HG03108 (cell line): ENCODE results near the gene NT5C1A.

Experiments used
- ATAC-seq: cut with Tn5 transposase; IDR thresholded peaks from one replicate; pipeline ENCODE4 v1.9.1; 2021; ENCODE audit warnings: moderate library complexity; ENCODE audit not compliant: unreplicated experiment

NT5C1A gene

DNA sequence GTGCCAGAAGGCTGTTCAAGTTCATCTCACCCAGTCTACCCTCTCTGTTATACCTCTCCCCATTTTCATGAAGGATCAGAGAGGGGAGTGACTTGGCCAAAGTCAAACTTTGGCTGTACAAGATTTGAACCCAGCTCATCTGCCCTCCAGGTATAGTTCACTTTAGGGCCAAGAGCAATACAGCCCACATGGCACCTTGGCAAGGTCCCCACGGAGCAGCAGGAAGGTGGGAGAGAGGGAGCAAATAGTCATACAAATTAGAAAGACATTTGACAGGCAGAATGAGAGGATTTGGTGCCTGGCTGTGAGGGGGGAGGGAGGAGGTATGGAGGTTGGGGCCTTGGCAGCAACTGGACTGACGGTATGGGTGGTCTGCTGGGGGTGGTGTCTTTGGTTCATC, 18.3 kb upstream of the NT5C1A start:
- no peak for ATAC-seq

DNA sequence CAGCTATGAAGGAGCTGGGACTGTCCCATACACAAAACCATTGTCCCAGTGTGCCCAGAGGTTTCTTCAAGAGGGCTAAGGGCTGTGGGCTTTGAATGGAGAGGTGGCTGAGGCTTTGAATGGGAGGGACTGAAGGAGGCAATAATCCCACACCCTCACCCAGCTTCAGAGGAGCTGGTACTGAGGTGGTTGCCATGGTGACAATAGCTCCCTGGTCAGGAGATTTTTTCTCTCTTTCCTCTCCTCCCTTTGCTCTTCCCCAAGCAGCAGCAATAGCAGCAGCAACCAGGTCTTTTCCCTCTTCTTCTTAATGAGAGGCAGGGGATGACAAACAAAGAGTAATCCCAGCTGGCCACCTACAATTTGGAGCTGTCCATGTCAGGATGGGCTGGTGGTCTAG, 17.7 kb upstream of the NT5C1A start:
- ATAC-seq, result no peak

DNA sequence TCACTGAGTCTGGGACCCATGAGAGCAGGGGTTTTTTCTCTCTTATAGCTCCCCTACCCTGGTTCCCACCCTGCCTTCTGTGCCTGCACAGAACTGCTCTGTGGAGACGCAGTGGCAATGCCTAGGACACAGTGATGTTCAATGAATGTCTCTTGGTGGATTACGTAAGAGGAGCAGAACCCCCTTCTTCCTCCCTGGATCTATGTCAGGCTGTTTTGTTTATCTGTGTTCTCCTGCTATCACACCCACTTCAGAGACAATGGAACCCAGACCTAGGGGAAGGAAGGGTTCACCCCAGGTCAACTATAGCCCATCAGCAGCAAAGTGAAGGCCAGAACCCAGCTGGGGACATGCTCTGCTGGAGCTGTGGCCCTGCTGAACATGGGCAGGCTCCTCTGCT, 17.3 kb upstream of the NT5C1A start:
- ATAC-seq, result no peak

DNA sequence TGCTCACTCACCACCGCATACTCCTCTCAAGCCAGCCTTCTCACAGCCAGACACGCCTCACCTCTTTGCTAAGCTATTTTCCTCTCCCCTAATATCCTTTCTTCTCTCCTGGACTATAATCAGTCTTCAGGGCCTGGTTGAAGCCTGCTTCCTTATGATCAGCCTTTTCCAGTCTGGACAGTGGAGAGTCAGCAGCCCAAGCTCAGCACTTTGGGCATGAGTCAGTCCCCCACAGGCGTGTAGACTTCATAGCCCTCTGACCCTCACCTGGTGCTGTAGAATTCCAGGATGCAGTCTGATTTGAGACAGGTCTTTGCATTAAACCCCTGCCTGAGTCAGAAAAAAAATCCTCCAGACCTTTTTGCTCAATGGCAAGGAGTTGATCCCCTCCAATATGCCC, 16.8 kb upstream of the NT5C1A start:
- ATAC-seq, result no peak

DNA sequence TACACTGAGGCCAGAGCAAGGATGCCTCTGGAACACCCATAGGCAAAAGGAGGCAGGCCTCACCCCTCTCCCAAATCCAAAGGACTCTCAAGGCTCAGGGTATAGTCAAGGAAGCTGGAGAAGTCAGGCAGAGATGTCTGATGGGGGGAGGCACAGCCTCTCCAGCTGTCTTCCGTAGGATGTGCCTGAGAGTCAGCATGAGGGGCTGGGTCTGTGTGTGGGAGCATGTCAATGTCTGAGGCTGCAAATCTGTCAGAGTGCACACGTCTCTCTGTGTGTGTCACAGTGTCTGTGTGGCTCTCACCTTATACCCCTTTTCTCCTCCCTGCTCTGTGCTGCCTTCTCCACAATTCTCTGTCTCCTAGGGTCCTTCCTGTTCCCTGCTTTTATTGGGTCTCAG, 15.3 kb upstream of the NT5C1A start:
- ATAC-seq, result no peak

DNA sequence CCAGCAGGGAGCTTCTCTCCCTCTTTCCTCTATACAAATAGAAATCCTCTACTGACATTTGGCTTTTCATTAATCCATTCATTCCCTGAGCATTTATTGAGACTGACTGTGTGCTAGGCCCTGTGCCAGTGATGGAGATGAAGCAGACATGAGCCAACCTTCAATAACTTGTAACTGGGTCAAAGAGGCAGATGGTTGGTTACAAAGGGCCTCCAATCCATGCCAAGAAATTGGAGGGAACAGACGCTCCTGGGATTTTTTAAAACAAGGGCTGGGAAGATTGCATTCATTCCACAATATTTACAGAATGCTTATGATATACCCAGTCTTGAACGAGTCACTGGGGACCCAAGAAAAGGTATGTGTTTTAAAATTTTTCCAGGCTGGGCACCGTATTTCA, 13.2 kb upstream of the NT5C1A start:
- ATAC-seq, result no peak

DNA sequence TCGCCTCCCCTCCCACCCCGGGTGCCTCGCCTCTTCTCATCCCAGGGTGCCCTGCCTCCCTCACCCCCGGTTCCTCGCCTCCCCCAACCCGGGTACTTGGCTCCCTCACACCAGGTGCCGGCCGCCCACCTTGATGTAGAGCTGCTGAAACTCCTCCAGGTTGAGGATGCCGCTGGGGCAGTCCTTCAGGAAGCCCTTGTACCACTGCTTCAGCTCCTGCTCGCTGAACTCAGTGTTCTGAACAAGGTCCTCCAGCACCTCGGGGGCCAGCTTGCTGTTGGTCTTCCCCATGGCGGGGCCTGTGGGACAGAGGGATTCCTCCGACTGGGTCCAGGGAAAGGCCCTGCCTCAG, 12.4 kb upstream of the NT5C1A start:
- no peak for ATAC-seq

DNA sequence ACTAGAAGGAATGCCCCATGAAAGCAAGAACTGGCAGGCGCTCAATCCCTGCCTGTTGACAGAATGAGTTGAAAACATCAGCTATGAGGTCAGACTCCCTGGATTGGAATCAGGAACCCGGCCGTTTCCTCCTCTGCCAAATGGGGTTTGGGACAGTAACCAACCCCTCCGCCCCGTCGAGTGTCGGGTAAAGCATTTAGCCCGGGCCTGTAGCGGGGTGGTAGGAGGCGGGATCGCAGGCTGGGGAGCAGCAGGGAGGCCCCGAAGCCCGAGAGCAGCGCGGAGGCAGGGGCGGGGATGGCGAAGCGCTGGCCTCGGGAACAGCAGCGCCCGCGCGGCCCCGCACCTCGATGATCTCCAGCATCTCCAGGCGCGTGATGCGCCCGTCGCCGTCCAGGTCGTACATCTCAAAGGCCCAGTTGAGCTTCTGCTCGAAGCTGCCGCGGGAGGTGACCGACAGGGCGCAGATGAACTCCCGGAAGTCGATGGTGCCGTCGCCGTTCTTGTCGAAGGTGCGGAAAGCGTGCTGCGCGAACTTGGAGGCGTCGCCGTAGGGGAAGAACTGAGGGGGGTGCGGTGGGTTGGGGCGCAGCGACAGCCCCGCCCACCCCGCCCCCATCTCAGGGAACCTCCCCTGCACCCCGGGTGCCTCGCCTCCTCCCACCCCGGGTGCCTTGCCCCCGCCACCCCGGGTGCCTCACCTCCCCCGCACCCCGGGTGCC, 11.8 kb upstream of the NT5C1A start:
- no peak for ATAC-seq

DNA sequence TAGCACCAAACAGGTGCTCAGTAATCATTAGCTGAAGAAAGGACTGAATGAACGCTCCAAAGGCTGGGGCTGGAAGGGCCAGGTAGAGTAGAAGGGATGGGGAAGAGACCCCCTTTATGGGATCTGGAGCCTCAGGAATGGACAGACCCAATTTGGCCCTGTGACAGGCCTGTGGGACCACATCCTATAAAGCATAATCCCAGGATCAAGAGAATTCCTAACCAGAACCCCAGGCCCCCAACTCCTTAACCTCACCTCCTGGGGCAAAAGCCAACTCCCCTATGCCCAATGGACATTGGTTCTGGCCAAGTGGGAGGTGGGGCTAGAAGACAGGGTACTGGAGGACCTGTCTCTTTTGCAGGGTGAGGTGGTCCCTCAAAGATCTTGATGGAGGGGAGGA, 10.1 kb upstream of the NT5C1A start:
- ATAC-seq, result no peak

DNA sequence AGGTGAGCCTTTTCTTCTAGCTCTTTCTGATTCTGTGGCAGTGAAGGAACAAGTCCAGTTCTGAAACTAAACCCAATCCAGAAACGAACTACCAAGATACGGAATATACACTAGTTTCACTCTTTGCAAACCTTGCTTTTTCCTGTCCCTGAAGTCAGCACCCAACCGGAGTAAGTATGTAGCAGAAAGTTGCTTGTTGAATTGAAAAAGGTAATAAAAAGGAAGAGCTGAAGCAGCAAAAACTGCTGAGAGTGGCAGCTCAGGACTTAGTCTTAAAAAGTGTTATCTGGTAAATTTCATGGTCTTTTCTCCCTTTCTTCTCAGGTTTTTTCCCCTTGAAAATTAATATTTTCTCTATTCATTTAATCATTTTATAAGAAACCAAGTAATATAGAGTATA, 9.4 kb upstream of the NT5C1A start:
- ATAC-seq, result no peak

DNA sequence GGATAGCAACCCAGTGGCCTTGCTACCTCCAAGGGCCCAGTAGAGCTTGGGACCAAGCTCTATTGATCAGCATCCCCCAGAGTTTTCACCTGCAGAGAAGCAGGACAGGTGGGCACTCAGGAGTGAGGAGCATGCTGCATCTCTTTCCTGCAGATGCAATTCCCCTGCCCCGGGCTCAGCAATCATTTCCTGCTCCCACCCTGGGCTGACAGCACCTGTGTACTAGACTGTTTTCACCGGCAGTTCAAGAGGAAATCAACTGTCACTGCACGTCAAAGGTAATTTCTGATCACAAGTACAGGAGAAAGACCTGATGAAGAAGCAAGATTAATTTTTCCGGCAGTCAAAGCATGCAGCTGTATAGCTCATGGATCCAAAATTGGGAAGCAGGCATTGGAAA, 8.8 kb upstream of the NT5C1A start:
- no peak for ATAC-seq

DNA sequence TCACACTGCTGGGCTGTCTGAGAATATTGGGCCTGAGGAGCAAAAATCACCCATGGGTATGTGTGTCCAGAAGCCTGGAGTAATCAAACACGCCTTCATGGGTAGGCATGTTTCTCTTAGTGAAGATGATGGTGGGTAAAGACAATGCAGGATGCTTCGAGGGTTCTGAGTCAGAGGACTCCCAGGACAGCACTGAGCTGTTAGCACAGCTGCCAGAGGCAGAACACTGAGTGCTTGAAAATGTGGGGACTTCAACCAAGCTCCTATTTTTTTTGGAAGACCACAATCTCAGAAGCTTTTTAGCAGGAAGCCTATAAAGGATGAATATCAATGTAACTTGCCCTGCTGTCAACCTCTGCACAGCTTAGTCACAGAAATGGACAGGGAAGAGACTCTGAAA, 7.9 kb upstream of the NT5C1A start:
- ATAC-seq, result no peak

DNA sequence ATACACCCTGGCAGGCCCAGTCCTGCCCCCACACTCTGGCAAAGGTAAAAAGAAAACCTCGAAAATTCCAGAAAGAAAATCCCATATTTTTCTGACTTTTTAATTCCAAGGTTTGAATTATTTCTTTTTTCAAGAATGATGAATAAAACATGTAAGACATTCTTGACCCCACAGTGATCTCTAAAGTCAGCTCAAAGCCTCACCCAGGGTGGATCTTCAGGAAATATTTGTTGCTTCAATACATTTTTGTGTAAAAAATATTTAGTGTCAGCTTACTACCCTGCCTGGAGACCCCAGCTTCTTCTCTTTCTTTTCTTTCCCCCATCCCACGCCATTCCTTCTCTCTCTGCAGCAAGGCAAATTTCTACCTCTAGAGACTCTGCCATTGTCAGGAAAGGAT, 7.0 kb upstream of the NT5C1A start:
- no peak for ATAC-seq

DNA sequence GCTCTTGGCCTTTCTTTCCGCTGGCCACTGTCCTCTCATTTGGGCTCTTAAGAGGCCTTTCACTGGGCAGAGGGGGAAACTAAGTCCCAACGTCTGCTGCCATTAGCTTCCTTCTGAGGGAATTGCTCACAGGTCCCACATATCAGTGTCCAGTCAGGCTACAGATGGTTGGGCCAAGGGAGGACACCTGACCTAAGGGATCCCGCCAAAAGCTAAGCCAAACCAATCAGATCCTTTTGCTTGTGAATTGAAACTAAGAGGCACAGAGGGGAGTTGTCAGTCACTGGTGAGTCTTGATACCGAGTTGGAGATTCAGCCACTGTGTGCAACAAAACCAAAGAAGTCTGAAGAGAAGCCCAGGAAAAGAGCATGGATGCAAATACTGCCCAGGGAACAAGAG, 5.7 kb upstream of the NT5C1A start:
- ATAC-seq, result no peak

DNA sequence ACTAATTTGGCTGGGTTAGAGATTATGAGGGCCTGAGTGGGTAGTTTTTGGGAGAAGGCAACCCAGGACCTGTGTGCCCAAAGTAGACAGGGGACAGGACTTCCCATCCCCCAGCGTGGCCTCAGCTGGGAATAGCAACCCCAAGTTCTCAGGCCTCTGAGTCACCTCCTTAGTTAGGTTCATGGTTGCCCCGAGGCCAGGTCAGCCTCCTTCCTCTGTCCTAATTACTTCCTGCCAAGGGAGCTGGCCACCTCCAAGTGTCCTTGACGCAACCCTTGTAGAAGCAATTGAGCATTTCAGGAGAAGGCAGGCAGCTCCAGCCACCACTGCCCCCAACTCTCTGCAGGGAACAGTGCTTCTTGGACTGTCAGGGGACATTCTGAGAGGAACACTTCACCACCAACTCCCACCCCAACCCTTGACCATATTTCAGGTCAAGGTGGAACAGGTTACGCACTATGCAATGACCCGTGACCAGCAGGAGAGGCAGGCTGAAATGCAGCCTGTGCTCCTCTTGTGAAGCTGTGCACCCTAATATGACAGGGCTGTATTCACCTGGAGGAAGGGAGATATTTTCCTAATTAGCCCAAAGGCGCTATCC, 5.1 kb upstream of the NT5C1A start:
- no peak for ATAC-seq

DNA sequence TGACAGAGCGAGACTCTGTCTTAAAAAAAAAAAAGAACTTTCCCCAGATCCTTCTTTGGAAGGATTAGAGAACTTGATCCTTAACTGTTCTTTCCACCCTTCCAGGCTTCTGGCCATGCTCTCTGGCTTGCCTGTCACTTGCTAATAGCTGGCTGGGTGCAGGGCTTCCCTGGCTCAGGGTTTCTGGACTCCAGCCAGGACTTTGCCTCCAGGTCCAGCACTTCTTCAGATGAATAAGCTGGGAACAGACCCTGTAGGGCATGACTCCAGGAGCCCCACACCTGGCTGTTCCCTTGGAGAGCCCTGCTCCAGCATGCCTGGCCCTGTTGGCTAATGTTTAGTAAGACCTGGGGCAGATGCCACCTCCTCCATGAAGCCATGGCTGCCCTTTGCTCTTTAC, 3.3 kb upstream of the NT5C1A start:
- no peak for ATAC-seq

DNA sequence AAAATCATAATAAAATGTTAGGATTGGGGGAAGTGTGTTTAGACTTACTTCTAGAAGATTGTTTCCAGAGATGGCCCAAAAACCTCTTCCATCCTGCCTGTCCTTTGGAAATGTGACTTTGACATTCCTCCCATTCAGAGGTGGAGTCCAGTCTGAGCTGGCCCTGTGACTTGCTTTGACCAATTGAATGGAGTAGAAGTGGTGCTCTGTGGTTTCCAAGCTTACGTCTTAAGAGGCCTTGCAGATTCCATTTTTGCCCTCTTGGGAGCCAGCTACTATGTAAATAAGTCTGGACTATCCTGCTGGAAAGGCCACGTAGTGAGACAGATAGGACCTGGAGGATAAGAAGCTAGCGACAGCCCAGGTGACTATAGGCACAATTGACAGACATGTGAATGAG, 1.3 kb upstream of the NT5C1A start:
- no peak for ATAC-seq

DNA sequence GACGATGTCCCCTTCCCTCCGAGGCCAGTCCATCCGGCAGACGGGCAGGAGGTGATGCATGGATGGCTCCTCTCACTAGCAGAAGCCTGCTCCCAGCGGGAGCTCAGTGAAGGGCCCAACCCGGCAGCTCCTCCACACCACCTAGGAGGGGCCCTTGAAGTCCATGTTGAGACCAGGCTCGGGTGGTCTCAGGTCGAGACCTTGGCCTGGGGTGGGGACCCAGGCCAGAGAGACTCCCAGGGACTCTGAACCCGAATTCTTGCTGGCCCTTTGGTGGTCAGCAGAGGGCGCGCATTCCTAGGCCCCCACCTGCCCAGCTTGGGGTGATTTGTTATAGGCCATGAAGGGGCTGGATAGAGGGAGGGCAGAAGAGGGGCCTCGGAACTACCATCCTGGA, 642 bp upstream of the NT5C1A start:
- no peak for ATAC-seq

DNA sequence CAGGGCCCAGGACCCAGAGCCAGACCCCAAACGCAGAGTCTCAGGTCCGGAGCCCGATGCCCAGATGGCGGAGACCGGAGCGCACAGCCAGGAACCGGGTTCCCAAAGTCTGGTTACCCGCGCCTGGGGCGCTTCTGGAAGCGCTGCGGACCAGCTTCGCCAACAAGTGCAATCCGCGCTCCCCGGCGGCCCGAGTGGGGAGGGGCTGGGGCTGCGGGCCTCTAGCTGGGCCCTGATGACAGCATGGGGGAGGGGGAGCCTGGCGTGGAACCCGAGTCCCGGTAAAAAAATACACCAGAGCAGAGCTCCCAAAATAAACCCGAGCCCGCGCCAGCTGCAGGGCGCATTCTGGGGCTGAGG, 494 bp downstream of the NT5C1A start:
- ATAC-seq, result no peak

DNA sequence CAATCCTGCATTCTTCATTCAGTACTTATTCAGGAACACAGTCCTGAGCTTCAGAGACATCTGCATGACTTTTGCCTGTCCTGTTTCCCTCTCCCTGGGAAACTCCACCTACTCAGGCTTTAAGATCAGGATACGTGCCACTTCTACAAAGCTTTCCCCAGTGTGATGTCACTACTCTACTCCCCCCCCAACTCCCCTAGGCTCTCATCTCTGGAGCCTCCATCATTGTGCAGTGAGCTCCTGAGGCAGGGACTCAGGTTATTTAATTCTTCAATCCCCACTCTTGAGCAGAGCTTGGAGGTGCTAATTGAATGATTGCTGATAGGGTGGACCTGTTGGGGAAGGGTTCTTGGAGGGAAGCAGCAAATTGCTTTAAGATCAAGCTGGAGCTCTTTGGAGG, 1.2 kb downstream of the NT5C1A start:
- no peak for ATAC-seq

DNA sequence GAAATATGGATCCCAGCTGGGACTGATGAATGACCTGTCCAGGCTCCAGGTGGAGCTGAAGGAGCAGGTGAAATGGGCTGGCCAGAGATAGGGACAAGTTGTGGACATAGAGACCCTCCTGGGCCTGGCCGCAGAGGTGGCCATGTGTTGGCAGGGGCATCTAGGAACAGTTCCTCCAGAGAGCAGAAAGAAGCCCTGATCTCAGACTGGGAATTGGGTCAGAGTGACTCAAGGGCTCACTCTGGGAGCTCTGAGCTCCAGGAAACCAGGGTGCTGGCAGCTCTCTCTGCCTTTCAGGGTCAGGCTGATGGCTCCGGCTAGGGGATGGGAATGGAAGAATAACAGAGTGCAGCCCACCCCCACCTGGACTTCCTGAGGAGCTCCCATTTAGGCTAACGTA, 3.0 kb downstream of the NT5C1A start:
- no peak for ATAC-seq

DNA sequence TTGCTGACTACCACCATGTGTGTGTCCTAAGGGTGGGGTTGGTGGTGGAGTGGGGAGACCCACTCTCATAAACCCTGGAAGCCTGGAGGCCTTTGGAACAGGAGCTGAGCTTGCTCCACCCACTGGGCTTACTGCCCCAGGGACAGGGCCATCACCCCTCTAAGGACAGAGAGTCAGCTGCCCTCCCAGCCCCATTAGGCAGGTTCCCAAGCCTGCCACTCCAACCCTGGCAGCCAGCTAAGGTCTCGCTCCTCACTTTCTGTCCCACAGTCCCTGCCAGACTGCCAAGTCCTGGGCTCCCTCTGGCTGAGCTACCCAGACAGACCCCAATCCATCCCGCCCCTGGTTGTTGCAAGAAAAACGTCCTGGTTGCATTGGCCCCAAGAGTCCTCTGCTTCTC, 3.8 kb downstream of the NT5C1A start:
- no peak for ATAC-seq

DNA sequence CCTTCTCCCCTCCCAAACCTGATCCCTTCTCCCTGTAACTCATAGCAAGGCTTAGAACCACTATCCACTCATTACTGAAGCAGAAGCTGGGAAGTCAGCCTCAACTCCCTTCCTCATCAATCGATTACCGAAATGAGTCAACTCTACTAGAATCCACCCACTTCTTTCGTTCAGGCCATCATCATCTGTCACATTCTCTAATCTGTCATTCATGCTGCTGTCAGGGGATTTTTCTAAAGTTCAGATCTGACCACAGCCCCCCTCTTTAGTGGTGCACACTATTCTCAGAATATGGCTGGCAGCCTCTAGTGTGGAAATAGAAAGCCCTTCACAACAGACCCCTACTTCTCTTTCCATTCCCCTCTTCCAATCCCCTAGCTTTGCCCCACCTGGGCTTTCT, 5.1 kb downstream of the NT5C1A start:
- ATAC-seq, result peak; percentile 79
